Stimulated activated effector memory CD8-positive, alpha-beta T cell treated with anti-CD3 and anti-CD28 coated beads, Interleukin-12 subunit alpha, Interleukin-12 subunit beta, amount 100 ng/mL, for 72 hours (primary cell): ENCODE measurements around the gene CDKN2A.

Experiments used
- ATAC-seq: fragments of 150-1000 bp; cut with Tn5 transposase; 2 replicates; pipeline ENCODE4 v1.10.0; 2021
- DNase-seq, 2 donors: peaks; one replicate each; pipeline ENCODE4 v3.0.0; 2021 to 2022; ENCODE audit warnings: low spot score in 2 of 2
- H3K27ac Mint-ChIP-seq: one replicate; pipeline ENCODE4 v1.8.0; 2022; ENCODE audit warnings: mild to moderate bottlenecking, mixed read lengths
- H3K36me3 Mint-ChIP-seq: one replicate; pipeline ENCODE4 v1.8.0; 2022; ENCODE audit warnings: mild to moderate bottlenecking, mixed read lengths
- H3K4me1 Mint-ChIP-seq: one replicate; pipeline ENCODE4 v1.8.0; 2022; ENCODE audit warnings: mixed read lengths
- H3K4me3 Mint-ChIP-seq: one replicate; pipeline ENCODE4 v1.8.0; 2022; ENCODE audit warnings: mild to moderate bottlenecking, mixed read lengths
- H3K9me3 Mint-ChIP-seq: one replicate; pipeline ENCODE4 v1.8.0; 2022; ENCODE audit warnings: mixed read lengths

Gene CDKN2A

GRCh38 chr9:21945606-21946005 lies 48.6 kb downstream of the CDKN2A start:
- Mint-ChIP-seq H3K9me3 (no peaks in the 10 kb centered on the region), H3K4me3 (no peak overlapping the region), H3K4me1 (no peaks in the 10 kb centered on the region), H3K27ac (no peak overlapping the region), H3K36me3 (no peaks in the 10 kb centered on the region)
- no peak for ATAC-seq
- no peak for DNase-seq

- no peaks in the 10 kb centered on the region for H3K36me3 Mint-ChIP-seq
- no peak overlapping the region for H3K27ac Mint-ChIP-seq
- no peak for ATAC-seq
- H3K4me1 Mint-ChIP-seq, result no peaks in the 10 kb centered on the region
- no peak for DNase-seq
- H3K4me3 Mint-ChIP-seq, result no peak overlapping the region
- H3K9me3 Mint-ChIP-seq, result no peaks in the 10 kb centered on the region
Measured at GRCh38 chr9:21943464-21943863, 50.7 kb downstream of the CDKN2A start.

- no peak for ATAC-seq
- no peaks in the 10 kb centered on the region for H3K4me1 Mint-ChIP-seq
- no peaks in the 10 kb centered on the region for H3K9me3 Mint-ChIP-seq
Measured at GRCh38 chr9:21941337-21941995, 52.7 kb downstream of the CDKN2A start.

GRCh38 chr9:21936161-21936560 lies 58.0 kb downstream of the CDKN2A start:
- DNase-seq (no peak), ATAC-seq (no peak)
- Mint-ChIP-seq H3K36me3 (no peaks in the 10 kb centered on the region), H3K4me3 (no peak overlapping the region), H3K9me3 (no peaks in the 10 kb centered on the region), H3K4me1 (no peaks in the 10 kb centered on the region), H3K27ac (no peak overlapping the region)

More at GRCh38 chr9:21941337-21941995, 52.7 kb downstream of the CDKN2A start:
- no peaks in the 10 kb centered on the region for H3K36me3 Mint-ChIP-seq
- no peak for DNase-seq
- no peak overlapping the region for H3K4me3 Mint-ChIP-seq
- no peak overlapping the region for H3K27ac Mint-ChIP-seq

GRCh38 chr9:21935631-21936030 lies 58.6 kb downstream of the CDKN2A start:
- Mint-ChIP-seq H3K27ac (no peak overlapping the region), H3K4me3 (no peak overlapping the region), H3K9me3 (no peaks in the 10 kb centered on the region), H3K4me1 (no peaks in the 10 kb centered on the region), H3K36me3 (no peaks in the 10 kb centered on the region)
- DNase-seq (no peak), ATAC-seq (no peak)

GRCh38 chr9:21933865-21934264 lies 60.3 kb downstream of the CDKN2A start:
- no peak overlapping the region for H3K27ac Mint-ChIP-seq
- H3K9me3 Mint-ChIP-seq, result no peaks in the 10 kb centered on the region
- no peaks in the 10 kb centered on the region for H3K4me1 Mint-ChIP-seq
- H3K4me3 Mint-ChIP-seq, result no peak overlapping the region
- DNase-seq (no peak), ATAC-seq (no peak)
- H3K36me3 Mint-ChIP-seq, result no peaks in the 10 kb centered on the region

GRCh38 chr9:21933281-21933680 lies 60.9 kb downstream of the CDKN2A start:
- Mint-ChIP-seq H3K9me3 (no peaks in the 10 kb centered on the region), H3K36me3 (no peaks in the 10 kb centered on the region), H3K4me1 (no peaks in the 10 kb centered on the region), H3K27ac (no peak overlapping the region), H3K4me3 (no peak overlapping the region)
- DNase-seq (no peak), ATAC-seq (no peak)

- no peaks in the 10 kb centered on the region for H3K36me3 Mint-ChIP-seq
- H3K9me3 Mint-ChIP-seq, result no peaks in the 10 kb centered on the region
- no peak overlapping the region for H3K27ac Mint-ChIP-seq
- ATAC-seq (no peak), DNase-seq (no peak)
- H3K4me1 Mint-ChIP-seq, result no peaks in the 10 kb centered on the region
- no peak overlapping the region for H3K4me3 Mint-ChIP-seq
Measured at GRCh38 chr9:21931428-21931827, 62.8 kb downstream of the CDKN2A start.

GRCh38 chr9:21927752-21928151 lies 66.4 kb downstream of the CDKN2A start:
- ATAC-seq (no peak), DNase-seq (no peak)
- no peaks in the 10 kb centered on the region for H3K4me1 Mint-ChIP-seq
- no peak overlapping the region for H3K4me3 Mint-ChIP-seq
- H3K36me3 Mint-ChIP-seq, result no peaks in the 10 kb centered on the region
- H3K27ac Mint-ChIP-seq, result no peak overlapping the region
- H3K9me3 Mint-ChIP-seq, result no peaks in the 10 kb centered on the region

GRCh38 chr9:21923694-21924093 lies 70.5 kb downstream of the CDKN2A start:
- Mint-ChIP-seq H3K9me3 (no peaks in the 10 kb centered on the region), H3K4me1 (peaks cover 12% of the 10 kb centered on the region), H3K36me3 (no peaks in the 10 kb centered on the region), H3K4me3 (no peak overlapping the region), H3K27ac (no peak overlapping the region)
- DNase-seq (no peak), ATAC-seq (no peak)

- no peak for DNase-seq
Measured at GRCh38 chr9:21919377-21920362, 74.5 kb downstream of the CDKN2A start.

More at GRCh38 chr9:21919377-21920362, 74.5 kb downstream of the CDKN2A start:
- H3K27ac Mint-ChIP-seq, result peak overlapping the region; percentile 1
- H3K9me3 Mint-ChIP-seq, result peaks cover 5% of the 10 kb centered on the region
- H3K4me1 Mint-ChIP-seq, result peaks cover 12% of the 10 kb centered on the region
- ATAC-seq, result peak; percentile 99
- no peaks in the 10 kb centered on the region for H3K36me3 Mint-ChIP-seq
- H3K4me3 Mint-ChIP-seq, result peak overlapping the region; percentile 1
